OCI-LY1 (cell line): ENCODE data around the gene TTC23.

ENCODE experiments used
- EZH2 ChIP-seq: fragments of 200-600 bp; sonication (generic), shearing (Covaris generic); IDR thresholded peaks from 2 replicates; pipeline ENCODE4 v1.8.0; 2017; ENCODE audit warnings: borderline replicate concordance, mixed run types, mild to moderate bottlenecking, antibody characterized with exemption, low read length, moderate library complexity, mixed read lengths
- TF ChIP-seq, protein P1 (sequence below): fragments of 200-600 bp; sonication (generic), shearing (Covaris generic); IDR thresholded peaks from 2 replicates; pipeline ENCODE4 v1.5.1; 2017; ENCODE audit warnings: mild to moderate bottlenecking, antibody characterized with exemption, low read length, moderate library complexity, mixed read lengths

DNA sequence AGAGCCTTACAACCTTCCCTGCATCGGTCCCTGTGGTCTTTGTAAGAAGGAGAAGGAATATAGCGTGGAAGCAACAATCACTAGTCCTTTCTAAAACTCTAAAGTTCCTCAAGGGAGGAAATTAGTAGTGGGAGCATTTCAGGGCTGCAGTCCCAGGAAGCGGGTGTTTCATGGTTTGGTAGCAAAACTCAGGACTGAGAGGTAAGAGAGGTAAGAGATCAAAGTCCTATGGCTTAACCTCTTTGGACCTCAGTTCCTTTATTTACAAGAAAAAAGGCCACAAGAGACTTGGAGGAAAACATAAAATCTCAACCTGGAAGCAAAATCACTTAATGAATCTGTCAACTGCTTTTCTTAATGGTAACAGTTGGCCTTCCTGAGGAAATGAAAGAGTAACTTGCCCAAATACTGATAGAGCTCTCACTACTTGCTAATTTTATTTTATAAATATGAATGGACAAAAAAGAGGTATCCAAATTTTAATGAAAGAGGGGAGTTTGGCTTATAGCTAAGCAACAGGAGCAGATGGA, 16.2 kb upstream of the TTC23 start:
- TF ChIP-seq, protein P1, sequence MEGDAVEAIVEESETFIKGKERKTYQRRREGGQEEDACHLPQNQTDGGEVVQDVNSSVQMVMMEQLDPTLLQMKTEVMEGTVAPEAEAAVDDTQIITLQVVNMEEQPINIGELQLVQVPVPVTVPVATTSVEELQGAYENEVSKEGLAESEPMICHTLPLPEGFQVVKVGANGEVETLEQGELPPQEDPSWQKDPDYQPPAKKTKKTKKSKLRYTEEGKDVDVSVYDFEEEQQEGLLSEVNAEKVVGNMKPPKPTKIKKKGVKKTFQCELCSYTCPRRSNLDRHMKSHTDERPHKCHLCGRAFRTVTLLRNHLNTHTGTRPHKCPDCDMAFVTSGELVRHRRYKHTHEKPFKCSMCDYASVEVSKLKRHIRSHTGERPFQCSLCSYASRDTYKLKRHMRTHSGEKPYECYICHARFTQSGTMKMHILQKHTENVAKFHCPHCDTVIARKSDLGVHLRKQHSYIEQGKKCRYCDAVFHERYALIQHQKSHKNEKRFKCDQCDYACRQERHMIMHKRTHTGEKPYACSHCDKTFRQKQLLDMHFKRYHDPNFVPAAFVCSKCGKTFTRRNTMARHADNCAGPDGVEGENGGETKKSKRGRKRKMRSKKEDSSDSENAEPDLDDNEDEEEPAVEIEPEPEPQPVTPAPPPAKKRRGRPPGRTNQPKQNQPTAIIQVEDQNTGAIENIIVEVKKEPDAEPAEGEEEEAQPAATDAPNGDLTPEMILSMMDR, result no peak
- no peak for TF ChIP-seq EZH2
